ENCODE results near the gene RALGAPA1. TPM values are rescaled to one million over a fixed set of nuclear protein-coding genes. Genes with fewer than 3 reads are reported as not detected.
"Not testable (repeated sequence)": the region's sequence is repeated elsewhere in the genome, so short reads cannot be mapped to it uniquely, and the experiment has no call there.

Gene RALGAPA1
- total RNA-seq = 10 to 100 TPM; 81.5 to 85.3 TPM
- long read RNA-seq, partial matches to known transcripts = 15 of 25 reads
- long read RNA-seq, other reads (novel, unspliced or antisense) = 10 of 25 reads

DNA sequence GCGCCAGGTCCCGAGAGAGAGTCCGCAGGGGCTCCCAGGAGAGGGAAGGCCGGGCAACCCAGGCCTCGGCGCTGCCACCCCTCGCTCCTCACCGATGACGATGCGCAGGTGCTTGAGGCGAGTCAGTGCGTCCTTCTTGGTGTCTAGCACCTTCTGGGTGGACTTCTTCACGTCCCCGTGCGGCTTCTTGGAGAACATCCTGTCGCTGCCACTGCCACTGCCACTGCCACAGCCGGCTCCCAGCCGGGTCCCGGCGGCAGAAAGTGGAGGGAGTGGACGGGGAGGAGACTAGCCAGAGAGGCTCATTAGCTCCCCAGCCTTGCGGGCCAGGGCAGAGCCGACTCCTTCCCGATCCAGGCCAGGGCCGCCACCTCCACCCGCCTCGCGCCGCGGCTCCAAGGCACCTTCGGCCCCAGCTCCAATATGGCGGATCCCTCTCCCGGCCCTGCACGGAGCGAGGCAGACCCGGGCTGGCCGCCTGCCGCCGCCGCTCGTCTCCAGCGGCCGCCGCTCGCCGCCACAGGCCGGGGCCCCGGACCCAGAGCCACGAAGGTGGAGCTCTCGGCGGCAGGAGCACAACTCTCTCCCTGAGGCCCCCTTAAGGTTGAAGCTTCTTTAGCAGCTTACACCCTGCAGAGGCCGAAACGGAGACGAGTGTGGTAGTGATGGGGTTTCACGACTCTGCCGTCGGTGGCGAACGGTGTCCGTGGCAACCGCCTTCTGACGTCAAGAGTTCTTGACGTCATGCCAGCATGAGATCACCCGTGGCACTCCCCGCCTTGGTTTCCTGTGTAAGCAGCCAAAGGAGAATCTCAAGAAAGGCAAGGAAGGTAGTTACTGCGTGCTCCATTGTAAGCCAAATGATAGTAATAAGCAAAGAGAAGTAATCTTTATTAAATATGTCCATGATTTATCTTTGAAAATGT is at the start of gene RALGAPA1:
TSS of gene RALGAPA1 (minus strand) at position 658 of the 926 bp plus-strand sequence. CDS start at position 198, 460 bp downstream.
- ATAC-seq (peak; percentile 91), DNase-seq (peak; percentile 93 to 96)
- intact Hi-C loops (cut with DNase I, micrococcal nuclease) = not testable (repeated sequence)

DNA sequence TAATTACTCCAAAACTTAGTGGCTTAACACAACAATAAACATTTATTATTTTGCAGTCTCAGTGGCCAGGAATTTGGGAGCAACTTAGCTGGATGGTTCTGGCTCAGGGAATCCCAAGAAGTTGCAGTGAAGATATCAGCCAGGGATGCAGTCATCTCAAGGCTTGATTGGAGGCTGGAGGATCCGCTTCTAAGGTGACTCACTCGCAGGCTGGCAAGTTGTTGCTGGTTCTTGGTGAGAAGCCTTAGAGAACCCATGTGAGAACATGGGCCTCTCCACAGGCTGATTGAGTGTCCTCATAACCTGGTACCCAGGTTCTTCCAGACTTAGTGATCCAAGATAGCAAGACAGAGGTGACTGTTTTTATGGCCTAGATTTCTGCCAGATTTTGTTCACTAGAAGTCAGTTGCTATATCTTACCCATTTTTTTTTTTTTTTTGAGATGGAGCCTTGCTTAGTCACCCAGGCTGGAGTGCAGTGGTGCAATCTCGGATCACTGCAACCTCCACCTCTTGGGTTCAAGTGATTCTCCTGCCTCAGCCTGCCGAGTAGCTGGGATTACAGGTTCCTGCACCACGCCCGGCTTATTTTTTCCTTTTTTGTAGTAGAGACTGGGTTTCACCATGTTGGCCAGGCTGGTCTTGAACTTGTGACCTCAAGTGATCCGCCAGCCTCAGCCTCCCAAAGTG is 49.6 kb upstream of the RALGAPA1 start:
- intact Hi-C loops (cut with DNase I, micrococcal nuclease) = no loop called here
- ATAC-seq (no peak), DNase-seq (no peak)

DNA sequence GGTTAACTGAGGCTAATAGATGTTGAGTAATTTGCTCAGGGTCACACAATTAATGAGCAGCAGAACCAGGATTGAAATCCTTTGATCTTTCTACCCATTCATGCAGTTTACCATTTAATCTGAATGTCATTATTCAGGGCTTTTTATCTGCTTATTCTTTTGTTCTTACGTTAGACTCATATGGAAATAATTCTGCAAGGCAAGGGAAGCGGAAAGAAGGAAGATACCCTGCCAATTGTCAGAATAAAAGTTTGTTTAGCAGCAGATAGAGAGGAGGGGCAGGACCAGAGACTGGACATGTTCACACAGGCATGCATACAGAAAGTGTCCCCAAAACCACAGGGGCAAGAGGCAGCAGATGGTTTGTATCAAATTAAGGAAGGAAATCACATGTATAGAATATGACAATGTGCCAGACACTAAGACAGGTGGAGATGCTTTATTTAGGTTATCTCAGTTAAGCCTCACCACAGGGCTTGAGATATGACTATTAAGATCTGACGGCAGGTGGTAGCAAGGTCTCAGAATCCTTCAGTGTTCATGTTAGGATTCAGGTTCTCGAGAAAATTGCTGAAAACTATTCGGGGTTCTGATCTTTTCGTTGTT is 46.9 kb upstream of the RALGAPA1 start:
- intact Hi-C loops (cut with DNase I, micrococcal nuclease) = no loop called here
- ATAC-seq = no peak
- DNase-seq = no peak

DNA sequence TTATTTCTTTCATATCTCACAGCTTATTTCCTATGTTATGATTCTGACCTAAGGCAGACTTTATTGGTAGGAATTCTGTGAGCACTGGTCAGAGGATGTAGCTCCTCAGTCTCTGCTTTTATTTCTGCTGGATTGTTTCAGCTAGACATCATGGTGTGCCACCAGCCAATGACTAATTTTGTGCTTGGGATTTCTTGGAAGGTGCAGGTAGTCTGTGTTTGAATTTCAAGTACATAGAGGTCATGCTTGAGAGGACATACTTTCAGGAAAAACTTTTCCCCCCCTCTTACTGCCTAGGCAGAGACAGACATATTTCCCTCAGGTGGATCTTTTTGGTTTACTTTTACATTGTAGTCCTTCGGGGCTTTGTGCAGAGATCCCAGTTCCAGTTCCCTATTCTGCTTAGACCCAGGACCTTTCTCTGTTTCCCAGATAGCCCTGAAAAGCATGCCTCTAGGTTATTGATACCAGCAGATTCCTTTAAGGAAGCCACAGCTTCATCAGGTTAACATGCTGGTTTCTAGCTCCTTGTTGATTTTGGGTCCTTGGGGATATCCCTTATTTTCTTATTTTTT is 45.7 kb upstream of the RALGAPA1 start:
- no peak for ATAC-seq

DNA sequence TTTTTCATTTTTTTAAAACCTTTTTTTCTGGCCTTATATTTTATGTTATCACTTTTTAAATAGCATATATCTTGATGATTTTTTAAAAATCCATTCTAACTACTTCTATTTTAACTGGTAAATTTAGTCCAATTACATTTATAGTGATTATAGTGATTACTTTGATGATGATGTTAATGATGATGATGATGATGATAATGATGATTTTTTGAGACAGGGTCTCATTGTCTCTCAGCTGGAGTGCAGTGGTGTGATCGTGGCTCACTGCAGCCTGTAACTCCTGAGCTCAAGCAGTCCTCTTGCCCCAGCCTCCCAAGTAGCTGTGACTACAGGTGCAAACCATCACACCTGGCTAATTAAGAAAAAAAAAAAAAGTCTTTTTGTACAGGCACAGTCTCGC is 44.1 kb upstream of the RALGAPA1 start:
- ATAC-seq = no peak
- intact Hi-C loops (cut with DNase I, micrococcal nuclease) = no loop called here
- DNase-seq = no peak

More for the DNA sequence above, 45.7 kb upstream of the RALGAPA1 start:
- no peak for DNase-seq
- intact Hi-C loops (cut with DNase I, micrococcal nuclease) = no loop called here

DNA sequence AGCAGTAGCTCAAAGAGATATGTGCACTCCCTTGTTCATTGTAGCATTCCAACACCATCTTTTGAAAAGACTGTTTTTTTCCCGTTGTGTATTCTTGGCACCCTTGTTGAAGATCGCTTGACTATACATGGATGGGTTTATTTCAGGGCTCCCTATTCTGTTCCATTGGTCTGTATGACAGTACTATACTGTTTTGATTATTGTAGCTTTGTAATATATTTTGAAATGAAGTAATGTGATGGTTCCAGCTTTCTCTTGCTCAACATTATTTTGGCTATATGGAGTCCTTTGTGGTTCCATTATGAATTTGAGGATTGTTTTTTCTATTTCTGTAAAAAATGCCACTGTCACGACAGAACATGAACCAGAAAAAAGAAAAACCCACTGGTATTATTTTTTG is 42.7 kb upstream of the RALGAPA1 start:
- ATAC-seq (no peak), DNase-seq (no peak)
- intact Hi-C loops (cut with DNase I, micrococcal nuclease) = no loop called here

DNA sequence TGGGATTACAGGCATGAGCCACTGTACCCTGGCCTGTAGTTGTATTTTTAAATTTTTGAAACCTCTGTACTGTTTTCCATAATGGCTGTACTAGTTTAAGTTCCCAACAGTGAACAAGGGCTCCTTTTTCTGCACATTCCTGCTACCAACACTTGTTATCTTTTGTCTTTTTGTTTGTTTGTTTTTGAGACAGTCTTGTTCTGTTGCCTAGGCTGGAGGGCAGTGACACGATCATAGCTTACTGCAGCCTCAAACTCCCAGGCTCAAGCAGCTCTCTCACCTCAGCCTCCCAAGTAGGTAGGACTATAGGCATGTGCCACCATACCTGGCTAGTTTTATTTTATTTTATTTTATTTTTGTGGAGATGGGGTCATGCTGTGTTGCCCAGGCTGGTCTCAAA is 40.0 kb upstream of the RALGAPA1 start:
- no peak for ATAC-seq
- intact Hi-C loops (cut with DNase I, micrococcal nuclease) = no loop called here
- DNase-seq = no peak

DNA sequence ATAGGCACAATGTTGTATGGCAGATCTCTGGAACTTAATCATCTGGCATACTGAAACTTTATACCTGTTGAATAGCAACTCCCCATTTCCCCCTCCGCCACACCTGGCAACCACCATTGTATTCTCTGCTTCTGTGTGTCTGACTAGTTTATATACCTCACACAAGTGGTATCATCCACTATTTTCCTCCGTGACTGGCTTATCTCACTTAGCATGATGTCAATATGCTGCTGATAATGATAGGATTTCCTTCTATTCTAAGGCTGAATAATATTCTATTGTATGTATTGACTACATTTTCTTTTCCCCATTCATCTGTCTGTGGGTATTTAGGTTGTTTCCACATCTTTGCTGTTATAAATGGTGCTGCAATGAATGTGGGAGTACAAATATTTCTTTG is 38.5 kb upstream of the RALGAPA1 start:
- intact Hi-C loops (cut with DNase I, micrococcal nuclease) = no loop called here
- ATAC-seq (no peak), DNase-seq (no peak)

DNA sequence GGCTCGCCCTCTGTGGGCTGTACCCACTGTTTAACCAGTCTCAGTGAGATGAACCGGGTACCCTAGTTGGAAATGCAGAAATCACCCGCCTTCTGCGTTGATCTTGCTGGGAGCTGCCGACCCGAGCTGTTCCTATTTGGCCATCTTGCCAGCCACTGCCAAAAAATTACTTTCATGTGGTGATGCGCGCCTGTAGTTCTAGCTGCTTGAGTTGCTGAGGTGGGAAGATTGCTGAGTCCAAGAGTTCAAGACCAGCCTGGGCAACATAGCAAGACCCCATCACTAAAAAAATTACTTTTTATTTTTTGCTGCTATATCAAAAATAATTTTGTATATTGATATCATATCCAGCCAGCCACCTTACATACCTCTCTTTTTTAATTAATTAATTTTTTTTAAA is 35.4 kb upstream of the RALGAPA1 start:
- ATAC-seq = no peak

DNA sequence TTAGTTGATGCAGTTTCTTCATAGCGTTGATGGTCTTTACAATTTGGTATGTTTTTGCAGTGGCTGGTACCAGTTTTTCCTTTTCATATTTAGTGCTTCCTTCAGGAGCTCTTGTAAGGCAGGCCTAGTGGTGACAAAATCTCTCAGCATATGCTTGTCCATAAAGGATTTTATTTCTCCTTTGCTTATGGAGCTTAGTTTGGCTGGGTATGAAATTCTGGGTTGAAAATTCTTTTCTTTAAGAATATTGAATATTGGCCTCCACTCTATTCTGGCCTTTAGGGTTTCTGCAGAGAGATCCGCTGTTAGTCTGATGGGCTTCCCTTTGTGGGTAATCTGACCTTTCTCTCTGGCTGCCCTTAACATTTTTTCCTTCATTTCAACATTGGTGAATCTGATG is 33.1 kb upstream of the RALGAPA1 start:
- ATAC-seq; DNase-seq; intact Hi-C loops (cut with DNase I, micrococcal nuclease): not testable (repeated sequence)

More for the DNA sequence above, 35.4 kb upstream of the RALGAPA1 start:
- intact Hi-C loops (cut with DNase I, micrococcal nuclease) = no loop called here
- DNase-seq = no peak

DNA sequence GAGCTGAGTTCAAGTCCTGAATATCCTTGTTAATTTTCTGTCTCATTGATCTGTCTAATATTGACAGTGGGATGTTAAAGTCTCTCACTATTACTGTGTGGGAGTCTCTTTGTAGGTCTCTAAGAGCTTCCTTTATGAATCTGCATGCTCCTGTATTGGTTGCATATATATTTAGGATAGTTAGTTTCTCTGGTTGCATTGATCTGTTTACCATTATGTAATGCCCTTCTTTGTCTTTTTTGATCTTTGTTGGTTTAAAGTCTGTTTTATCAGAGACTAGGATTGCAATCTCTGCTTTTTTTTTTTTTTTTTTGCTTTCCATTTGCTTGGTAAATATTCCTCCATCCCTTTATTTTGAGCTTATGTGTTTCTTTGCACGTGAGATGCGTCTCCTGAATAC is 32.6 kb upstream of the RALGAPA1 start:
- DNase-seq; intact Hi-C loops (cut with DNase I, micrococcal nuclease); ATAC-seq: not testable (repeated sequence)

DNA sequence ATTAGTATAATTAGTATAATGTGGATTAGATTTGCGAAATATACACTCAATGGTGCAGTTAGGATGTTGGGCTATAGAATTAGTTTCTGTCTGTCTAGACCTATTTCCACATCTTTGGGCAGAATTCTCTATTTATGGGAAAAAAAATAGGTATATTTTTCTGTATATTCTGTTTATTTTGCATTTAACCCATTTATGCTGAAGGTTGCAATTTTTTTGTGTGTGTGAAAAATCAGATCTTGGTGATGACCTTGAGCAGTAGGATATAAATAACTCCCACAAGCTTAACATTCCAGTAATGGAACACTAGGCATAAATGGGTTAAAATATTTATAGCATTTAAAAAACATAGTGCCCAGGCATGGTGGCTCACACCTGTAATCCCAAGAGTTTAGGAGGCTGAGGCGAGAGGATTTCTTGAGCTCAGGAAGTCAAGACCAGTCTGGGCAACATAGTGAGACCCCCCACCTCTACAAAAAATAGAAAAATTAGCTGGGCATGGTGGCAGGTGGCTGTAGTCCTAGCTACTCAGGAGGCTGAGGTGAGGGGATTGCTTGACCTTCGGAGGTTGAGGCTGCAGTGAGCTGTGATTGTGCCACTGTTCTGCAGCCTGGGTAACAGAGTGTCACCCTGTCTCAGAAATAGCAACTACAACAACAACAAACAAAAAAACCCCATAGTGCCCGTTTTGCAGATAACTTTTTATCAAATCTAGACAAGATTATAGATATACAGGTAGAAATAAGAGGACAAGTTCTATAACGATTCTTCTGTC is 26.3 kb upstream of the RALGAPA1 start:
- intact Hi-C loops (cut with DNase I, micrococcal nuclease) = no loop called here
- ATAC-seq (no peak), DNase-seq (no peak)

DNA sequence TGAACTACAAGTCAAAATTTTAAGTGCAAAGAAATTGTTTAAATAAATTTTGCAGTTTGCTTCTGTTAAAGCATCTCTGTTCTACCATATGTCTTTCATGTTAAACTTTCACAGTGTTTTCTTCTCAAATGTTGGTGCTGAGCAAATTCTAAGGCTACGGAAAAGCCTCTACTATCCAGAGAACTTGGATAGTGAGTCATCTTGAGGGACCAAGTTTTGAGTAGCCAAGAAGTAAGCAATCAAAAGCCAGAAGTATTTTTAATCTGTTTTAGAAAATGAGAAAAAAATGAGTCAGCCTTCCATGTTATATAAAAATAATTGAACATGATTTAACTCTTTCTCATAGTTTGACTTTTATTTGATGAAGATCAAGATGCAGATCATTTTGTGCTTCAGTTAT is 20.4 kb upstream of the RALGAPA1 start:
- ATAC-seq = no peak
- intact Hi-C loops (cut with DNase I, micrococcal nuclease) = no loop called here

DNA sequence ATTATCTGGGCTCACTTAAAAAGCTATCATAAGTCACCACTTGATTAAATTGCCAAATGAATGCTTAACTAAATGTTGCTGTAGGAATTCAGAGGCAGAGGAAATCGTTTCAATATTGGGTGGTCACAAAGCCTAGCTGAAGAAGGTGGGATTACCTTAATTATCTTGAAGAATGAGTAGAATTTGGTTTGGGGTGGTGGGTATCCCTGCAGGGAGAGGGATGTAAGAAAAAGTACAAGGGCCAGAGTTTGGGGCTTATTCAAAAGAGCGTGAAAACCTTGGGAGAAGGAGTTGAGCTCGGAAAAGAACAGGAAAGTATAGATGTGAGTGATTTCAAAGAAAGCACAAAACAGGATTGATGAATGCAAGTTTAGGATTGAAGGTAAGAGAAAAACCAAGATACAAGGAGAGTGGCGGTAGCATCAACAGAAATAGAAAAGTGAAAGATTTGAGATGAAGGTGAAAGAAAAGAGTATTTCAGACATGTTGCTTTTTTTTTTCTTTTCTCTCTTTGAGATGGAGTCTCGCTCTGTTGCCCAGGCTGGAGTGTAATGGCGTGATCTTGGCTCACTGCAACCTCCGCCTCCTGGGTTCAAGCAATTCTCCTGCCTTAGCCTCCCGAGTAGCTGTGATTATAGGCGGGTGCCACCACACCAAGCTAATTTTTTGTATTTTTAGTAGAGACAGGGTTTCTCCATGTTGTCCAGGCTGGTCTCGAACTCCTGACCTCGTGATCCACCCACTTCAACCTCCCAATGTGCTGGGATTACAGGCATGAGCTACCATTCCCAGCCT is 18.8 kb upstream of the RALGAPA1 start:
- intact Hi-C loops (cut with DNase I, micrococcal nuclease) = no loop called here
- no peak for DNase-seq
- no peak for ATAC-seq

More for the DNA sequence above, 20.4 kb upstream of the RALGAPA1 start:
- no peak for DNase-seq

DNA sequence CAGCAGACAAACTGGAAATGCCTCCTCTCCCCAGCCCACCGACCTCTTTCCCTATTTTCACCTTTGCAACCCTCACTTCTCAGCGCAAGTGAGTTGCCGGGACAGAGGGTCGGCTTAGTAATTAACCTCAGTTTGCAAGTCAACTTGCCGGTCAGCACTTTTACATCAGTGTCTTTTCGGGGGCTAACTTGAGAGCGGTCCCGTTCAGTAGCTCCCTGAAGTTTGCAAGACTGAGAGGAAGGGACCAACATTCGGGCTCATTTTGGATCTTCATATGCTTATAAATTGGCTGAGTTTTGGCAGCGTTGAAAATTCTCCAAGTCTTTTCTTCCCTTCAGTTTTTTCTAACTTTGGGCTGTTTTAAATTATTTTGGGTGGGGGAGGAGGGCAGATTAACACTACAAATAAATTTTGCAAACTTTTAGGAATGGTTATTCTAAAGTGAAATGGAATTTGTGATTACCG is 17.9 kb upstream of the RALGAPA1 start:
- no peak for DNase-seq
- no peak for ATAC-seq
- intact Hi-C loops (cut with DNase I, micrococcal nuclease) = no loop called here

DNA sequence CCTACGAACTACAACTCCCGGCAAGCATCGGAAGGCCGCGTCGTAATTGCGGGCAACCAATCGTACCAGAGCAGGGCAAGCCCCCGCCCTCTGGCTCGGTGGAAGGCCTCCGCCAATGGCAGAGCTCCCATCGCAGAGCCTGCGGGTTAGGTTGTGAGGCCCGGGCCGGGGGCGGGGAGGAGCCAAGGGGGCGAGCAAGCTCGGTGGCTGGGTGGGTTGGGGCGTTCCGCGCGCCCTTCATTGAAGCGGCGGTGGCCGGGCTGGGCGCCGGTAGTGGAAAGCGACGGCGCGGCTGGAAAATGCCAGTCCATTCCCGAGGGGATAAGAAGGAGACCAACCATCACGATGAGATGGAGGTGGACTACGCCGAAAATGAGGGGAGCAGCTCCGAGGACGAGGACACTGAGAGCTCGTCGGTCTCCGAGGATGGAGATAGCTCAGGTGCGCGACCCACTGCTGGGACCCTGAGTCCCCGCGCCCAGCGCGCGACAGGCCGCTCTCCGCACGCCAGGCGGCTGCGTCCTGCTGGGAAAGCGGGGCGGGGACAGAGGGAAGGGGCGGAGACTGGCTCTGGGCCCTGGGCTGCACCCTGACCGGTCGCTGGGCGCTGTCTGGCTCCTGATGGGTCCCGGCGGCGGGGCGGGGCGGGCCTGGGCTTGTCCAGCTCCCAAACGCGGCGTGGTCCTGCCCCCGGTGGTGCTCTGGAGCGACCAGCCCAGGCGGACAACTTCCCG is 17.3 kb upstream of the RALGAPA1 start, which contains the start of gene BRMS1L:
TSS of gene BRMS1L (plus strand) at position 121 of the 734 bp plus-strand sequence. CDS start at position 300, 179 bp downstream.
- intact Hi-C loops (cut with DNase I, micrococcal nuclease) = no loop called here
- ATAC-seq (peak; percentile 92), DNase-seq (peak; percentile 98 to 99)

DNA sequence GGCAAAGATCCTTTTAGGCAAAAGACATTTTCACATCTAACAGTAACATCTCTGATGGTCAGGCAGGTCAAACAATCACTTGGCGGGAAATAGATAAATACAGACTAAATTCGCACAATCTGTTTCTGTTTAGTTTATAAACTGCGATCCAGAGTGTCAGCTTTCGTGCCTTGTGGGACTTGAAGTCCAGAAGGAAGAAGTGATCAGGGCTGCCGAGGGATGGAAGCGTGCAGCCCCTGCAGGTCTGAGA is 16.8 kb upstream of the RALGAPA1 start:
- ATAC-seq (no peak), DNase-seq (no peak)
- intact Hi-C loops (cut with DNase I, micrococcal nuclease) = no loop called here

Measured in left colon (tissue), 2 donors.